ENCODE measurements around the gene JMJD1C.
"Not testable (repeated sequence)": the region's sequence is repeated elsewhere in the genome, so short reads cannot be mapped to it uniquely, and the experiment has no call there.

Gene JMJD1C

GRCh38 chr10:63465293-63466143 is at the start of gene JMJD1C:
JMJD1C (minus strand) TSS chr10:63465977; CDS start chr10:63465662, 315 bp downstream.
- no peak for DNase-seq

GRCh38 chr10:63515002-63515763 is 49.4 kb upstream of the JMJD1C start:
- DNase-seq, result no peak

- no peak for DNase-seq
Observed at GRCh38 chr10:63506554-63506953, 40.8 kb upstream of the JMJD1C start.

GRCh38 chr10:63505562-63505961 is 39.8 kb upstream of the JMJD1C start:
- no peak for DNase-seq

GRCh38 chr10:63504145-63504881 is 38.5 kb upstream of the JMJD1C start:
- DNase-seq, result no peak

GRCh38 chr10:63503395-63503794 is 37.6 kb upstream of the JMJD1C start:
- DNase-seq, result no peak

- no peak for DNase-seq
Observed at GRCh38 chr10:63502832-63503231, 37.1 kb upstream of the JMJD1C start.

GRCh38 chr10:63501954-63502353 is 36.2 kb upstream of the JMJD1C start:
- no peak for DNase-seq

- DNase-seq, result not testable (repeated sequence)
Observed at GRCh38 chr10:63500551-63500950, 34.8 kb upstream of the JMJD1C start.

GRCh38 chr10:63498665-63499064 is 32.9 kb upstream of the JMJD1C start:
- no peak for DNase-seq

GRCh38 chr10:63497321-63497720 is 31.5 kb upstream of the JMJD1C start:
- DNase-seq, result no peak

GRCh38 chr10:63496561-63496960 is 30.8 kb upstream of the JMJD1C start:
- no peak for DNase-seq

GRCh38 chr10:63494951-63495350 is 29.2 kb upstream of the JMJD1C start:
- no peak for DNase-seq

- DNase-seq, result no peak
Observed at GRCh38 chr10:63493004-63493403, 27.2 kb upstream of the JMJD1C start.

- not testable (repeated sequence) for DNase-seq
Observed at GRCh38 chr10:63492317-63492690, 26.5 kb upstream of the JMJD1C start.

GRCh38 chr10:63491588-63492316 is 26.0 kb upstream of the JMJD1C start:
- no peak for DNase-seq

- DNase-seq, result no peak
Observed at GRCh38 chr10:63489838-63490237, 24.1 kb upstream of the JMJD1C start.

- DNase-seq, result no peak
Observed at GRCh38 chr10:63487990-63488389, 22.2 kb upstream of the JMJD1C start.

GRCh38 chr10:63483983-63484382 is 18.2 kb upstream of the JMJD1C start:
- DNase-seq, result no peak

- no peak for DNase-seq
Observed at GRCh38 chr10:63481815-63482421, 16.1 kb upstream of the JMJD1C start.

- DNase-seq, result no peak
Observed at GRCh38 chr10:63480237-63480636, 14.5 kb upstream of the JMJD1C start.

GRCh38 chr10:63478564-63478963 is 12.8 kb upstream of the JMJD1C start:
- DNase-seq, result no peak
